Ectodermal cell (in vitro differentiated cells): ENCODE data around the gene ZNF394.

Source experiments
- H3K27ac ChIP-seq: 2 replicates; pipeline ENCODE4 v1.7.0; 2013; ENCODE audit warnings: mild to moderate bottlenecking, low read depth, low read length; ENCODE audit not compliant: insufficient read depth, poor library complexity, severe bottlenecking
- H3K27me3 ChIP-seq: 2 replicates; pipeline ENCODE4 v1.7.0; 2013; ENCODE audit warnings: mild to moderate bottlenecking, low read length; ENCODE audit not compliant: insufficient read depth, control insufficient read depth, poor library complexity, severe bottlenecking
- H3K36me3 ChIP-seq: one replicate; pipeline ENCODE4 v1.7.0; 2013; ENCODE audit warnings: low read length; ENCODE audit not compliant: control insufficient read depth, insufficient read depth
- H3K4me1 ChIP-seq: one replicate; pipeline ENCODE4 v1.7.0; 2013; ENCODE audit warnings: low read length; ENCODE audit not compliant: control insufficient read depth, insufficient read depth
- H3K4me3 ChIP-seq: 2 replicates; pipeline ENCODE4 v1.7.0; 2013; ENCODE audit warnings: low read depth, low read length, control low read depth; ENCODE audit not compliant: insufficient read depth
- H3K9me3 ChIP-seq: 2 replicates; pipeline ENCODE4 v1.7.0; 2013; ENCODE audit warnings: mild to moderate bottlenecking, low read length, moderate library complexity; ENCODE audit not compliant: control insufficient read depth
- WGBS, 2 experiments: methylation state at CpG; one replicate each; pipeline ENCODE4 v1.1.7; 2013; ENCODE audit warnings: missing lambda C conversion rate in 2 of 2; 5-methylcytosine and 5-hydroxymethylcytosine counted together

Gene ZNF394

DNA sequence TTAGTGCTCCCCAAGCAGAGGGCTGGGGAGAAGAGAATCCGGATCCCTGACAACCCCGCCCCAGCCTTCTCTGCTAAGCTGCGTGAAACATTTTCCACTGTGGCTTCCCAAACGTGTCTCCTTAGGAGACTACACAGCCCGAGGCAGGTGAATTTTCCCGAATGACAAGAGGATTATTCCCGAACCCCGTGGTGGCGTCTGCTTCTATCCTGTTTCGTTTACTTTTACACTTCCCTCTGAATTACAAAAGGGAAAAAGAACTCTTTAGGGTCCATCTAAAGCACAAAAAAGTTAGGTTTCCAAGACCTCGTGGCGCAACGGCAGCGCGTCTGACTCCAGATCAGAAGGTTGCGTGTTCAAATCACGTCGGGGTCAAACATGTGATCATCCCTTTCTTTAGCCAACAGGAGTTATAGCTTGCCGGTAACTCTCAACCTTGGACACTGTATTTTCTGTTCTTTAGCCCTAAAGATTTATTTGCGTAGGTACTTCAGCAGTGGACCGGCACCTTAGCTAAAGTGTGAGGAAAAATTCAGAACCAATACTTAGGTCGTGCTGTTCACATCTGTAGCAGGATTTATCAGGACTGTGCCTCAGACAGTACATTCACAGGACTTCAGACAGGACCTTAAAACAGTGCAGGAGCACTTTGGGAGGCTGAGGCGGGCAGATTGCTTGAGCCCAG is 30.6 kb downstream of the ZNF394 start:
- WGBS, 2 experiments: 57 to 58% methylated on average over 23 of the region's 23 CpGs
- Histone ChIP-seq H3K27ac (no peak overlapping the region), H3K27me3 (peaks cover 9% of the 10 kb centered on the region), H3K36me3 (no peaks in the 10 kb centered on the region), H3K4me3 (no peak overlapping the region), H3K9me3 (no peaks in the 10 kb centered on the region), H3K4me1 (peaks cover 6% of the 10 kb centered on the region)

DNA sequence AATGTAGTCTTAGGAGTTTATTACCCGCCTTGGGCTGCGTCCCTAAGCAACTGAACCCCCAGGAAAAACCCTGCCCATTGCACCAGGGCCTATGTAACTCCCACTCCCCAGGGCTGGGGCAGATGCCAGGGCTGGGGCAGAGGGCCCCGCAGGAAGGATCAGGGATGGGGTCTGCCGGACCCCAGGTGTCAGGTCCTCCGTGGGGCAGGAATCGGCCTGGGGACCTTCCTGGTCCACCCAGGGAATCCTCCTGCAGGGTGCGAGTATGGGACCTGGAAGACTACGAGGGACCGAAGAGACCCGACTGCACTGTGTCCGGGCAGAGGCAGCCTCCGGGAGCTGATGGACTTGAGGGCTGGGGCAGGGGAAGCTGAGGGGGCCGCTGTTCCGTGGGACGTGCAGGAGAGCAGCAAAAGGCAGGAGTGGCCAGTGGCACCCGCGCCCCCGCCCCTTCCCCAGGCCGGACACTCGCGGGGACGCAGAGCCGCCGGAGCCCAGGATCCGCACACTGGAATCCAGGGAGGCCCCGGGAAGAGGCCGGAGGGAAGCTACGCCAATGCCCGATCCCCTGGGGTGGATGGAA is 31.7 kb downstream of the ZNF394 start:
- Histone ChIP-seq H3K4me1 (no peaks in the 10 kb centered on the region), H3K27ac (no peak overlapping the region), H3K4me3 (no peak overlapping the region), H3K36me3 (peaks cover 4% of the 10 kb centered on the region), H3K27me3 (peaks cover 9% of the 10 kb centered on the region), H3K9me3 (no peaks in the 10 kb centered on the region)
- 92 to 93% methylated on average over 29 of the region's 29 CpGs for WGBS, 2 experiments

DNA sequence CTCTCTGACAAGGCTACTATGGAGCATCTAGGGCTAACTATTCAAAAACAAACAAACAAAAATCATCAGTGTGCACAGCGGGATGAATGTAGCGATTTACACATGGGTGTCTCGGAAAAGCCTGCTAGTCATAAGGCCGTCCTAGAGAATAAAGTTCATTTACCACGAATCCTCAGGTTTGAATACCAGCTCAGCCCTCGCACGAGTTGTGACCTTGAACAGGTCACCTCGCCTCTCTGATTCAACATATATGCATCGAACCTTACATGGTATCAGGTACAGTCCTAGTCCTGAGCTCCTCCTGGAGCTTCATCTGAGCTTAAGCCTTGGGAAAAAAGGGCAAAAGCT is 34.7 kb downstream of the ZNF394 start:
- Histone ChIP-seq H3K4me3 (peak overlapping the region; percentile 73), H3K27ac (peak overlapping the region; percentile 51), H3K27me3 (peaks cover 9% of the 10 kb centered on the region), H3K9me3 (no peaks in the 10 kb centered on the region), H3K36me3 (peaks cover 9% of the 10 kb centered on the region), H3K4me1 (no peaks in the 10 kb centered on the region)
- WGBS, 2 experiments: 17 to 20% methylated on average over 9 of the region's 9 CpGs

DNA sequence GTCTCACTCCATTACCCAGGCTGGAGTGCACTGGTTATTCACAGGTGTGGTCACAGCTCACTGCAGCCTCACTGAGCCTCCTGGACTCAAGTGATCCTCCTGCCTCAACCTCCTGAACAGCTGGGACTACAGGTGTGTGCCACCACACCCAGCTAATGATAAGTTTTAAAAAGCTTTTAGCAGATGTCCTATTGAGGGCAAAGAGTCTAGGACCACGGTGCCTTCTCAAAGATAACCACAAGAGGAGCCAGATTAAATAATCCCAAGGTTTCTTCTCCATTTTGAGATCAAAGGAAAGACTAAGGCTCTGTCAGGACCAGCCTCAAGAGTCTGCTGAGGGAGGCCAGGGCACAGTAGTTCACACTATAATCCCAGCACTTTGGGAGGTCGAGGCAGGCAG is 38.9 kb downstream of the ZNF394 start:
- H3K4me3 ChIP-seq: no peak overlapping the region
- H3K27me3 ChIP-seq: no peaks in the 10 kb centered on the region
- H3K4me1 ChIP-seq: no peaks in the 10 kb centered on the region
- WGBS, 2 experiments: 89 to 95% methylated on average over 2 of the region's 2 CpGs
- H3K9me3 ChIP-seq: no peaks in the 10 kb centered on the region
- peaks cover 36% of the 10 kb centered on the region for H3K36me3 ChIP-seq
- no peak overlapping the region for H3K27ac ChIP-seq

DNA sequence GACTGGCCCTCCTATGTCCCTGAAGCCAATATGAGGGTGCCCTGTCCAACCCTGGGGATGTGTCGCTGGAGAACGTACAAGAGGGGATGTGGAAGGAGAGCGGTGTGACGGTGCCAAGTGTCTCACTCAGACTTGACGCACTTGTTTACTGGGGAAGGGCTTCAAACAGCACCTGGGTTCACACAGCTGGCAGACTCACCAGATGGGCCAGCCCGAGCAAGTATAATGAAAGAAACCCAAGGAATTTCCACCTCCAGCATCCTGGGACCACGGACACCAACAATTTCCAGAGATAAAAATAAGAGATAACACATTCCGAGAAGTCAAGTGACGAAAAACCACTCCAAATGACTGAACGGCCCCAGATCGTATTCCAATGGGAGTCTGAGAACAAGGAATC is 39.4 kb downstream of the ZNF394 start:
- Histone ChIP-seq H3K36me3 (peaks cover 42% of the 10 kb centered on the region), H3K4me1 (no peaks in the 10 kb centered on the region), H3K9me3 (no peaks in the 10 kb centered on the region), H3K27me3 (no peaks in the 10 kb centered on the region), H3K27ac (no peak overlapping the region), H3K4me3 (no peak overlapping the region)
- WGBS, 2 experiments: 97% methylated on average over 11 of the region's 11 CpGs

DNA sequence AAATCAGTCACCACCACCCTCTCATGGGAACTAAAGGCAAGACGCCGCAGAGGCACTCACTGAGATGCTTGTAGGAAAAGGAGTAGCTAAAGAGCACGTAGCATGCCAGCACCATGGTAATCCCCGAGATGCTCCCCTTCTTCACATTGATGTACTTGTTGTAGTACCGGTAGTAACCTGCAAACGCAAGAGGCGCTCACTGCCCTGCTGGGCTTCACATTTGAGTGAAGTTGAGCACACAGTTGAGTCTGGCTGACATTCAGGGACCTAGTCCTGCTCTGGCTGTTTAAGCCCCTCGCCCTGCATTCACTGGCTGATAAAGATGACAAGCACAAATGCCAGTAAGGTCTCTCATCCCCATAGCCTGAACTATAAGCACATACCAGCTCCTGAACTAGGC is 41.0 kb downstream of the ZNF394 start:
- Histone ChIP-seq H3K36me3 (peaks cover 53% of the 10 kb centered on the region), H3K27me3 (no peaks in the 10 kb centered on the region), H3K4me1 (no peaks in the 10 kb centered on the region), H3K27ac (no peak overlapping the region), H3K4me3 (no peak overlapping the region), H3K9me3 (no peaks in the 10 kb centered on the region)
- WGBS, 2 experiments: 92 to 94% methylated on average over 8 of the region's 8 CpGs

DNA sequence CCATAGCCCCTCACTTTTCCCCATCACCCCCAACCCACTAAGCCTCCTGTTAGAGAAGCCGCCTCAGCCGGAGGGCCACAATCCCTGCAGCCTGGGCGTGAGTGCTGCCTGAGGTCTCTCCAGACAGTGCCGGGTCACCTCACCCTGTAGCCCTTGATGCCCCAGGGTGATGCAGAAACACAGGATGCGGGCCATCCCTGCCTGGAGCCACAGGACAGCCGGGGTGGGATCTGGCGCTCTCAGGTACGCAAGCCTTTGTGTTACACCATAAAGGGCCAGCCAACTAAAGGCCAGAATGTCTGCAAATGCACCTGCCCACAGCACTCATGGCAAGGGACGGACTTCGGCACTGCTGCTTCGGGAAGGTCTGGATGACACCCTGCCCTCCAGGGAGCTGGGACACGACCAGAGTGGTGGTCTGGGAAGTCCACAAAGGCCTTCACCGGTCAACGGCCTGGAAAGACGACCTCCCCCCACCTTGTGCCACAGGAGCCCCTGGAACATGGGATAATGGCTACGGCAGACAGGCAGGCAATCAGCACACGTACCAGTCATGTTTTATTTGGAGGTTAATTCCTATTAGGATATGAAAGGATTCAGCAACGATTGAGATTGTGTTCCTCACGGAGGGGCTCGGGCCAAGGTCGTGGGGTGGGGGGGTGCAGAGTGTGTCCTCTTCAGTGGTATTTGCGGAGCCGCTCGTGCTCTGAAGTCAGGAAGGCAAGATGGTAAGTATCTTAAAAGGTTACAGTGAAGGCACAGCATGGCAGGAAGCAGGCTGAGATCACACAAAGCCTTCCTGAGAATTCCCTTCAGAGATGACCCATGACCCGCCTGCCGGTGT is 42.2 kb downstream of the ZNF394 start:
- no peak overlapping the region for H3K27ac ChIP-seq
- 94 to 95% methylated on average over 26 of the region's 26 CpGs for WGBS, 2 experiments
- no peak overlapping the region for H3K4me3 ChIP-seq
- no peaks in the 10 kb centered on the region for H3K9me3 ChIP-seq
- H3K4me1 ChIP-seq: no peaks in the 10 kb centered on the region
- H3K27me3 ChIP-seq: no peaks in the 10 kb centered on the region
- H3K36me3 ChIP-seq: peaks cover 57% of the 10 kb centered on the region

DNA sequence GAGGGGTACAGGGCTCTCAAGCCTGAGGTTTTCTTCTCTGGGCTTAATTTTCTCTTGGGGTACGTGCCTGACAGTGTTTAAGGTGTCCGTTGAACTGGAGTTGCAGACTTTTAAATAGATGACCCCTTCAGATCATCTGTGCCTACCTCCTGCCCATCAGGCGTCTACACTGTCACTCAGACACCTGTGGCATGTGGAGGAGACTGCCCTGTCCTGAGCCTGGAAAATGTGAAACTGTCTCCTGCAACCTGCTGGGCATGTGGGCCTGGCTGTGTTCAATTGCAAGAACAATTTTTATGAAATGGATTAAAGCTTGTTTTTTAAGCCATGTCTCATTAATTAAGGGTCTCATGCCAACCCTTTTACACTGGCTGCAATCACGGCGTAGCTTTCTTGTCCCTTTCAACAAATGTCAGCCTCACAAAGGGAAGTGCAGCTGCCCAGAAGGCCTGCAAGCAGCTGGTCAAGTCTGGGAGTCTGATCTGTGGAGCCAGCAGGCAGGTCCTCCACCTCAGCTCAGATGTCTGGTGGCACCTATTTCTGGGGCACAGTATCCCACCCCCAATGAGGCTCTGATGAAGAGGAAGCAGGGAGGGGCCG is 42.9 kb downstream of the ZNF394 start:
- Histone ChIP-seq H3K4me1 (no peaks in the 10 kb centered on the region), H3K27me3 (no peaks in the 10 kb centered on the region), H3K4me3 (no peak overlapping the region), H3K27ac (no peak overlapping the region), H3K36me3 (peaks cover 63% of the 10 kb centered on the region), H3K9me3 (no peaks in the 10 kb centered on the region)
- WGBS, 2 experiments: 95 to 98% methylated on average over 6 of the region's 6 CpGs

DNA sequence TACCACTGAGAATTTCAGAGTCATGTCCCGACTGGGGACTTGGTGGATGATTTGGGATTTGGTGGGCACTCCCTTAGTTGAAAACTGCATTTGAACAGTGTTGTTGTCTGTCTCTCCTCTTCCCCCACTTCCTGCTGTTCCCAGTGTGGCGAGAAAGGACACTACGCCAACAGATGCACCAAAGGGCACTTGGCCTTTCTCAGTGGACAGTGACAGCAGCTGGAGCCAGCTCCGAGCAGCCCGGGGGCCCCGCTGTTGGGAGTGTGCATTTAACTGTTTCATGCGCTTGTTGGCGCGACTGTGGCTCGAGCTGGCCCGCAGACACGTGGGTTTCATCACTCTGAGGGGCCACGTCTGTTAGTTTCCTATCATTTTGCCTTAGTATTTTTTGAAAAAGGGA is 43.8 kb downstream of the ZNF394 start:
- no peaks in the 10 kb centered on the region for H3K9me3 ChIP-seq
- H3K4me1 ChIP-seq: no peaks in the 10 kb centered on the region
- WGBS, 2 experiments: 93 to 94% methylated on average over 12 to 13 of the region's 13 CpGs
- H3K36me3 ChIP-seq: peaks cover 68% of the 10 kb centered on the region
- no peak overlapping the region for H3K27ac ChIP-seq
- H3K27me3 ChIP-seq: no peaks in the 10 kb centered on the region
- H3K4me3 ChIP-seq: no peak overlapping the region

DNA sequence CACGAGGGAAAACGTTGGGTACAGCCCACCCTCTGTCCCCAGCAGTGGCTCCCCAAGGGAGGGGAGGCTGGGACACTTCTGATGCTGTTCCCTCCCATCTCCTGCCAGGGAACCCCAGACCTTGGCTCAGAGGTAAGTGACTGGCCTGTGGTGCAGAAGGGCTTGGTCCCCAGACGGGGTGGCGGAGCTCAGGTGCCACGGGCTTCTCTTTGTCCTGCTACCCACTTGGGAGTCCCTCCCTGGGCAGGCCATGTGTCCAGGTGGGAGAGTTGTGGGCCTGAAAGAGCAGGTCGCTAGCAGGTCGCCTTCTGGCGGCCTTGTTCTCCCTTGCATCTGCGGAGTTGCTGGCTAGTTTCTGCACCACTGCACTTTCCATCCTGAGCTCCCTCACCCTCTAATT is 44.2 kb downstream of the ZNF394 start:
- WGBS, 2 experiments: 92% methylated on average over 9 of the region's 9 CpGs
- peaks cover 71% of the 10 kb centered on the region for H3K36me3 ChIP-seq
- H3K4me1 ChIP-seq: no peaks in the 10 kb centered on the region

More for the DNA sequence above, 44.2 kb downstream of the ZNF394 start:
- no peaks in the 10 kb centered on the region for H3K27me3 ChIP-seq
- H3K9me3 ChIP-seq: no peaks in the 10 kb centered on the region
- no peak overlapping the region for H3K27ac ChIP-seq
- H3K4me3 ChIP-seq: no peak overlapping the region
